HG02610 (cell line): Measurements from ENCODE around the gene HOXC9.

Experiments
- ATAC-seq: cut with Tn5 transposase; IDR thresholded peaks from one replicate; pipeline ENCODE4 v1.9.1; 2021; ENCODE audit warnings: mild to moderate bottlenecking, moderate library complexity; ENCODE audit not compliant: unreplicated experiment

The HOXC9 gene

GRCh38 chr12:53999559-54000115 lies 324 bp upstream of the HOXC9 start:
- no peak for ATAC-seq

DNA sequence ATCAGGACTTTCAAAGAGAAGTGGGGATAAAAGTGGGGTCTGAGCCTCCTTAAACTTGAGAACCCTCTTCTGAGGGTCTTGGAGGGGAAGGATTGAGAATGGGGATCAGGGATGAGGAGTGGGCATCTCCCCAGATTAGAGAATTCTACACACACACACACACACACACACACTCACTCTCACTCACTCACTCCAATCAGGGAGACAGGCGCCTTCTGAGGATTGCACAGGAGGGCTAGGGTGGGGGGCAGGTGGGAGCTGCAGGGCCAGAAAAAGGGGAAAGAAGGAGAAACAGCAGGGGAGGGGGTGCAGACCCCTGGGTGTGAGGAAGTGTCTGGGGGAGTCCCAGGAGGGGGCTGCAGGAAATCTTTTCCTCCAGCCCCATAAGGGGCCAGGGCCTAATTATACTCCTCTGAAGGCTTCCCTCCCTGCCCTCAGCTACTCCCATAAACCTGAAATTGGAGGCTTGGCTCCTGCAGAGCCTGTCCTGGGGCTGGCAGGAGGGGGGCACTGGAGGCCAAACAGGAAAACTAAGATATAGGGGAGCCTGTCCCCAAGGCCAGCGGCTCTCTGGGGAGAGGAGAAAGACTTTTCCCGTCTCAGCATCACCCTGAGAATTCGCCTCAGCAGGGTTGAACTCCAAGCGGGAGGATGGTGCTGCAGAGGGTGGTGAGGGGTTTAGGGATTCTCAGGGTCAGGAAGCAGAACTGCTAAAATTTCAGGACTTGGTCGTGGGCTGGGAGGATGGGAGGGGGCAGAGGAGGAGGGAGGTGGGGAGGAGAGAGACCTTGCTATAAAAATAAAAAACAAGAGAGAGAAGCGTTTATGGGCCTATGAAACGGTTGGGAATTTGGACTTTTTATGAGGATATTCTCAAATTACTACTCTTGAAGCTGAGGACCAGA lies 1.6 kb downstream of the HOXC9 start:
- ATAC-seq = no peak

DNA sequence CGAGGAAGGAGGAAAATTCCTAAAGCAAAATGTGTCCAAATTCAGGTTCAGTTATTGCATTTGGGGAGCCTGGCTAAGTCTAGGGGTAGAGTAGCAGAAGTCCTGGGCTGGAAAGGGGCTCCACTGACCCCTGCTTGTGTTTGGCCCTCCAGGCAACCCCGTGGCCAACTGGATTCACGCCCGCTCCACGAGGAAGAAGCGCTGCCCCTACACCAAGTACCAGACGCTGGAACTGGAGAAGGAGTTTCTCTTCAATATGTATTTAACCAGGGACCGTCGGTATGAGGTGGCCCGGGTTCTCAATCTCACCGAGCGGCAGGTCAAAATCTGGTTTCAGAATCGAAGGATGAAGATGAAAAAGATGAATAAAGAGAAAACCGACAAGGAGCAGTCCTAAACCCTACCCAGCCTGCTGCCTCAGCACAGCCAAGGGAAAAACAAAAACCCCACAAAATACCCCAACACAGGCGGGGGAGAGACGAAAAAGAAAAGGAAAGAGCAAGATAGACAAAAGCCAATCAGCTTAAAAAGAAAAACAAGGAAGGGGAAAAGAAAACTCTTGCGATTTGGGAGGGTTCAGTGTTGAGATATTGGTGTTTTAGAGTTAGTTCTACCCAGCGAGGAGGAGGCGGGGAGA lies 2.4 kb downstream of the HOXC9 start:
- ATAC-seq = no peak

DNA sequence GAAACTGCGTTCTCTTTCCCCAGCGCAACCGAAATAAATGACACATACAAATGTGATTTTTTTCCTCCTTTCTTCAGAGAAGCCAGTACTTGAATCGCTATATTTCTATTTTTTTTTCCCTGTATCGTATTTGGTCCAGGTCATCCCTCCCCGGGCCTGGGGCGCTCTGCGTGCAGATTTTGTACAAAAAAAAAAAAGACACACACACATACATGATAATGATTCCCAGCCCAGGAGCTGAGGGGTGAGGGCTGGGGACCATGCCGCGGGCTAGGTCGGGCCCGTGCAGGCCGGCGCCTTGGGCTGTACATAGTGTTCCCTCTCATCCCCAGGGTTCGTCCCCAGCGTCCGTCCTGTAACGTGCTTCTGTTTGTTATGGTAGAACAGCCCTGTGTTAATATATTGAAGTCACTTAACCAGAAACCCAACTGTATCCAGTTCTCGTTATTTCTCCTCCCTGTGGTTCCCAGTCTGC lies 3.0 kb downstream of the HOXC9 start:
- no peak for ATAC-seq

- no peak for ATAC-seq
These were observed 3.7 kb downstream of the HOXC9 start for GRCh38 chr12:54003625-54004024.

DNA sequence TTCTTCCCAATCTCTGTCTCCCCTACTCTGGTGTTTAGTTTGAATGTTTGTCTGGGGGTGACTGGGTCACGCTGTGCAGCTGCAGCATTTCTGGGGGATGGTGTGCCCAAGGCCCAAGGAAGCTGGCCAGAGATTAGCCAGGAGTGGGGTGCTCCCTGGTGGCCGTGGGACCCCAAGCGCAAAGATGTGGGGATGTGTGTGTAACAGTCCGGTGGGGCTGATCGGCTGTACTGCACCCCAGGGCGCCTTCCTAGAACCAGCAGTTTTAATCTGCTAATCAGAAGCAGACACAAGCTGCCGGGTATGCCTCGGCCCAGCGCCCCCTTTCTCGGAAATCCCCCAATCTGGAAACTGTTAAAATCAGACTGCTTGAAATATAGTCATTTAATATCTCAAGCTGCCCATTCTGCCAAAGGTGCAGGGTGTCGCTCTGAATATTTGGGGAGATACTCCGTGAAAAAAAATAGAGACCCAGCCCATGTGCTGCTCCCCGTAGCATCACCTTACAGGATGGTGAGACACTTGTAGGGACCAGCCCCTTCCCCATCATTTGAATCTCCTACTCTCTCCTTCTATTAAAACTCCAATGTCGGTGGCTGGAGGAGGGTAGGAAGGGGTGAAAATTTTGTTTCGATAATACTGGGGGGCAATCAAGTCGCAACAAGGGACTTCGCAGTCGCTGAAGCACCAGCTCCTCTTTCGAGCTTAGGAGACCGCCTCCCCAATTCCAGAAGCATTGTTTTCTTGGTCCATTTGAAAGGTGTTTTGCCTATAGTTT lies 4.3 kb downstream of the HOXC9 start:
- no peak for ATAC-seq

DNA sequence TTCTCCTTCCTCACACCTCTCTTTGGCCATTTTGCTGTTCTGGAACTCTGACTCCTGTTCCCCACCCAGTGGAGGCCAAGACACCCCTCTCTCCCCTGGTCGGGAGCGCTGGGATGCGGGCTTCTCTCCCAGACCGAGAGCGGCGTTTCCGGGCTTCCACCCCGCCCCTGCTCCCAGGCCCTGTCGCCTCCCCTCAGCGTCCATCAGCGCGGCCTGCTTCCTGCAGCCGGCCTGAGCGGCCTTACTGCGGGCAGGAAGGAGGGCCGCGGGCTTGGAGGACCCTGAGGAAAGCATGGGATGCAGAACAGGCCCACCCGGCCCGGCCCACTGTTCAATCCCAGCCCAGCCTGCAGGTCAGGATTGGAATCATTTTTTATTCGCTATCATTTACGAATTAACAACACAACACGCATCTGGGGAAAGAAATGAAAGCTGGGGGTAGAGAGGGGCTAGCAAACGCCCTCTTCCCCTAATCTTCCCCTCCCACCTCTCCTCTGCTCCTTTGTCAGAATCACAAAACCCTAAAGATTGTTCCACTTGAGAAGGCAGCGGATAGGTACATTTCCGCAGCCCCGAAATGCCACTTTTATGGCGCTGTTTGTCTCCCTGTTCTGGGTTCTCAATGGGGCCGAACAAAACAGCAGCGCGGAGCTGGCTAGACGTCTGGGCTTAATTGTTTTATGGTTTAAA lies 5.0 kb downstream of the HOXC9 start:
- no peak for ATAC-seq

GRCh38 chr12:54005531-54005852 lies 5.5 kb downstream of the HOXC9 start:
- ATAC-seq = no peak

- no peak for ATAC-seq
These were observed 6.0 kb downstream of the HOXC9 start for GRCh38 chr12:54005853-54006558.

GRCh38 chr12:54006559-54007220 lies 6.7 kb downstream of the HOXC9 start:
- ATAC-seq = no peak

DNA sequence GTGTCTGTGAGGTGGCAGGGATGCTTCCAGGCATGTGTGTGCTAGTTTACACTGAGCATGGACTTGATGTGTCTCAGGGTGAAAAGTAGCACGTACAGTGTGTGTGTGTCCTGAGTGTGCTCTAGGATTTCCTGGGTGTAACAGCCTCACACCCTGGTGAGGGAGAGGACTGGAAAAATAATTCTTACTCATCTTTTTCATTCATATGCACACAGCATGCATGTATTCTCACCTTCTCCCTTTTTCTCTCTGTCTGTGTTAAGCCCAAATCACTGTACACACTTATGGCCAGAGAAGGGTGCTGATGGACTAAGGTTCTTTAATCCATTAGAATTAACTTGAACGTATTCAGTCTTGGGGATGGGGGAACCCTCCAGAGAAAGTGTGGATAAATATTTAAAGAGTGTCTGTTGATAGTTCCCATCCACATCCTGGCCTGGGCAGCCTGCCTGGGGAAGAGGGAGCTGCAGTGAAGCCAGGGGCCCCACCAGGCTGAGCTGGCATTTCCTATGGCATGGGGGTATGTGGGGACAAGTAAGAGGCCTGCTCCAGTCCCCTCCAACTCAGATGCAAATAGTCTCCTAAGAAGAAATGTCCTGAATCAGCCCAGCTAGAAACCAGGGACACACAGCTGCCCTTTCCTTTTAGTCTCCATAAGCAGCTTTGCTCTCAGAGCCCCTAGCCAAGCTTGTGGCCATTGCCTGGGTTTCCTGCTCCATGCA lies 7.7 kb downstream of the HOXC9 start:
- no peak for ATAC-seq

- no peak for ATAC-seq
These were observed 8.2 kb downstream of the HOXC9 start for GRCh38 chr12:54008260-54008552.

- no peak for ATAC-seq
These were observed 9.5 kb downstream of the HOXC9 start for GRCh38 chr12:54009171-54010052.

DNA sequence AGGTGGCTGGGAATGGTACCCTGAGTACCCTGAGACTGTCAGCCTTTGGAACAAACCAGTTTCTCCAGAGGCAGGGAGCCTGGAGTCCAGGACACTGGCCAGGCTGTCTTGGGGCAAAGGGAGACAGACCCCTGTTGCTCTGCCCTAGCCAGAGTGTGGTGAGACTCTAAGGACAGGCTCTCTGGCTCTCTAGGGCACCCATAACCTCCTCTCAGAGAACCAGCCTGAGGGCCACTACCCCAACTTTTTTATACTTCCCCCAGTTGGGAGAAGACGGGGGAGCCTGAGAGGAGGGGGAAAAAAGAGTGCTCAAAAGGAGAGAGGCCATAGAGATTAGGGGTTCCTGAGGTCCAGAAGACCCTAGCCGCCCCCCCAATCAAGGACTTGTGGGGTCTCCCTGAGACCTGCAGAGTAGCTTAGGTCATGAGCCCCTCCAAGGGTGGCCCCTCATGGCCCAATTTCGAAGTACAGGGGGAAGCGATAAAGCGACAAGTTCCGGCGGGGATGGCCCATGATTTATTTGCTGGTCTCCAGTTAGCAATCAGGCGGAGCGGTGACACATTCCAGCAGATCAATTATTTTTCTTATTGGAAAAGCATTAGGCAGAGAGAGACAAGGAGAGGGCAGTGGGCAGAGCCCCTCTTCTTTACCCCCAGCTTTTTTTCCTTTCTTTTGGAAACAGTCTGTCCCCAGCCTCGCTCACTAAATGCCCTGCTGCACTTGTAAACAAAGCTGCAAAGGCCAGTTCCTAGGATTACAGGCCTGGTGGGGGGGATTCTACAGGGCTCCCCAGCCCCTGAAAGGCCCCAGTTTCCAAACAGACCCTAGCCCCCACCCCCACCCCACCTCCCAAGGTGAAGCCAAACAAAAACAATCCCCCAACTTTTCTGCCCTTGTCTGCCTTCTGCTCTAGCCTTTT lies 10.4 kb downstream of the HOXC9 start:
- no peak for ATAC-seq

GRCh38 chr12:54010972-54011664 lies 11.2 kb downstream of the HOXC9 start:
- no peak for ATAC-seq
